Heart right ventricle (tissue), 16 donors: ENCODE data around the gene BAD. TPM values are rescaled to one million over a fixed set of nuclear protein-coding genes. Genes with fewer than 3 reads are reported as not detected.
A peak's percentile ranks its signal among the peaks of the same experiment; 100 is the strongest.

Source experiments
- ATAC-seq, 8 donors: fragments of 200-7000 bp; cut with Tn5 transposase; one replicate each; pipeline ENCODE4 v1.9.1; 2020; ENCODE audit warnings: mild to moderate bottlenecking in 8 of 8, moderate library complexity in 8 of 8, moderate number of reproducible peaks in 1 of 8
- DNase-seq, 2 donors: peaks; one replicate each; pipeline ENCODE4 v3.0.0-alpha.2; 2020
- H3K27ac ChIP-seq, 10 donors: fragments of 200-600 bp; sonication (generic) in 2 of 10; one replicate each; pipeline versions ENCODE4 v1.5.0 to v1.8.0; 2020 to 2022; ENCODE audit warnings: mild to moderate bottlenecking in 3 of 10
- H3K27me3 ChIP-seq, 7 donors: fragments of 200-600 bp; one replicate each; pipeline ENCODE4 v1.8.0; 2021 to 2022; ENCODE audit warnings: mild to moderate bottlenecking in 2 of 7
- H3K36me3 ChIP-seq, 9 donors: fragments of 200-600 bp; sonication (generic) in 1 of 9; one replicate each; pipeline versions ENCODE4 v1.5.0 to v1.8.0; 2020 to 2022; ENCODE audit warnings: mild to moderate bottlenecking in 2 of 9
- H3K4me1 ChIP-seq, 9 donors: fragments of 200-600 bp; sonication (generic) in 1 of 9; one replicate each; pipeline versions ENCODE4 v1.5.0 to v1.8.0; 2020 to 2022; ENCODE audit warnings: mild to moderate bottlenecking in 4 of 9
- H3K4me3 ChIP-seq, 10 donors: fragments of 200-600 bp; sonication (generic) in 2 of 10; one replicate each; pipeline versions ENCODE4 v1.5.0 to v1.8.0; 2020 to 2022; ENCODE audit warnings: mild to moderate bottlenecking in 7 of 10, moderate library complexity in 2 of 10
- H3K9me3 ChIP-seq, 11 donors: fragments of 200-600 bp in 10 of 11; sonication (generic) in 2 of 11; one replicate each; pipeline versions ENCODE4 v1.5.0 to v1.8.0; 2013 to 2022; ENCODE audit warnings: mild to moderate bottlenecking in 2 of 11, control low read depth in 1 of 11, moderate library complexity in 1 of 11
- CTCF ChIP-seq, 9 donors: fragments of 200-600 bp; sonication (generic) in 2 of 9; IDR thresholded peaks; one replicate each; pipeline versions ENCODE4 v1.5.0 to v1.8.0; 2021 to 2022; ENCODE audit warnings: antibody characterized with exemption in 9 of 9, mild to moderate bottlenecking in 5 of 9, moderate library complexity in 1 of 9
- WGBS, 2 donors: extraction: QIAGEN DNeasy Blood & Tissue Kit; methylation state at CpG; one replicate each; pipeline ENCODE4 v1.1.7; 2013; ENCODE audit warnings: inconsistent platforms in 1 of 2; 5-methylcytosine and 5-hydroxymethylcytosine counted together
- intact Hi-C, 10 donors: fragments of 100-400 bp; cut with DNase I; formaldehyde crosslinking; loops; one replicate each; pipeline versions ENCODE4 v1.11.1 to v1.14.2; 2022
- polyA plus RNA-seq, 2 donors: library from polyadenylated mRNA; stranded (reverse); fragments of 200-250 nt; gene quantifications; one replicate each; pipeline ENCODE4 v1.2.3, GENCODE V29; 2013
- total RNA-seq, 10 donors: library from RNA; stranded (reverse); fragmentation: NEBNext Ultra II Directional in 3 of 10; extraction: Animal tissue kit (Norgen Biotek cat#: 25700) in 3 of 10; gene quantifications; one replicate each; pipeline versions ENCODE4 v1.2.1 to v1.2.4, GENCODE V29; 2021 to 2023
- donor health status: Arrhythmogenic right ventricular cardiomyopathy.
- donor health status: ischemic (EF 13 %, LVEDD 7.1; RV severe dilation, severe dysfunction).
- donor health status: healthy with polysubstance abuse.
- donor health status: DM: no; HTN: yes; CAD: no.
- donor health status: DM: no; HTN: no; CAD: no.
- donor health status: ischemic (EF 25% LVEDD 6.9; RV normal size, moderate dysfunction).
- donor health status: ischemic (EF 25% LVEDD 5.7; RV mildly dilated, moderate dysfunction).
- donor health status: healthy.
- donor health status: DM: yes; HTN: yes; CAD: no.
- donor health status: Ischemic cardiomyopathy.
- donor health status: ischemic (EF 35%, LVEDD 5.7; RV mildly dilated, moderate dysfunction).
- donor health status: nonischemic (EF 11% LVEDD 7.7; RV severe dilation, severe dysfunction).
- donor health status: DM: yes; HTN: yes; CAD: no.
- donor health status: PGD.
- donor health status: ischemic (EF 29% LVEDD 5.4; RV normal size, mild dysfunction).
- donor health status: nonischemic (EF 23%, LVEDD 6.1; RV moderate dilation, normal function).

The BAD gene
- total and polyA plus RNA-seq, 12 donors = 40.7 to 106 (median 58.9) TPM

- TF ChIP-seq CTCF (IDR thresholded peaks at IDR 0.05) = no peak
- H3K27ac ChIP-seq = peak overlapping the region in 6 of 10 donors; percentile 11 to 85 (median 66)
- DNase-seq (no peak), ATAC-seq (no peak)
- H3K36me3 ChIP-seq = peaks cover 0 to 14% (median 2%) of the 10 kb centered on the region in 9 donors
- 22 to 25% methylated on average over 13 of the region's 13 CpGs for WGBS, 2 donors
- no peaks in the 10 kb centered on the region for H3K9me3 ChIP-seq
- H3K4me3 ChIP-seq = peak overlapping the region in 9 of 10 donors; percentile 72 to 93 (median 84)
- intact Hi-C loops = loop anchor here in 3 of 10 donors (1.0 to 5.0 kb wide), 4 partner anchors 16 to 52 kb away; partner anchors contain the start of gene CATSPERZ (in 1 of the 3)
- H3K27me3 ChIP-seq = no peaks in the 10 kb centered on the region
- peaks cover 9 to 55% (median 46%) of the 10 kb centered on the region in 9 donors for H3K4me1 ChIP-seq
These were observed 34.0 kb downstream of the BAD start for GRCh38 chr11:64250415-64251015.

- Histone ChIP-seq H3K36me3 (peaks cover 0 to 9% (median 0%) of the 10 kb centered on the region in 9 donors), H3K27ac (no peak overlapping the region), H3K4me3 (no peak overlapping the region), H3K4me1 (peaks cover 9 to 62% (median 54%) of the 10 kb centered on the region in 9 donors), H3K27me3 (no peaks in the 10 kb centered on the region), H3K9me3 (no peaks in the 10 kb centered on the region)
- 90 to 92% methylated on average over 8 of the region's 8 CpGs for WGBS, 2 donors
- intact Hi-C loops = loop anchor here in 3 of 10 donors (2.0 to 5.0 kb wide), 3 partner anchors 17 to 53 kb away; partner anchors contain the start of gene CATSPERZ (in 2 of the 3)
- no peak for ATAC-seq
- DNase-seq = no peak
- TF ChIP-seq CTCF (IDR thresholded peaks at IDR 0.05) = no peak
These were observed 34.7 kb downstream of the BAD start for GRCh38 chr11:64249563-64250414.

- ATAC-seq = no peak
- no peak overlapping the region for H3K27ac ChIP-seq
- intact Hi-C loops = loop anchor here in 1 of 10 donors (5.0 kb wide), 1 partner anchor 53 kb away; the partner anchor contains the start of gene CATSPERZ
- WGBS, 2 donors = 93 to 100% methylated on average over 4 of the region's 4 CpGs
- no peaks in the 10 kb centered on the region for H3K27me3 ChIP-seq
- DNase-seq = peak in 1 of 2 donors; percentile 11
- H3K4me1 ChIP-seq = peaks cover 9 to 62% (median 53%) of the 10 kb centered on the region in 9 donors
- H3K4me3 ChIP-seq = no peak overlapping the region
- no peaks in the 10 kb centered on the region for H3K9me3 ChIP-seq
- peaks cover 0 to 8% (median 0%) of the 10 kb centered on the region in 9 donors for H3K36me3 ChIP-seq
- TF ChIP-seq CTCF (IDR thresholded peaks at IDR 0.05) = no peak
These were observed 35.4 kb downstream of the BAD start for GRCh38 chr11:64249038-64249437.

GRCh38 chr11:64248578-64248977, 35.9 kb downstream of the BAD start:
- H3K4me1 ChIP-seq = peaks cover 9 to 57% (median 49%) of the 10 kb centered on the region in 9 donors

More at GRCh38 chr11:64248578-64248977, 35.9 kb downstream of the BAD start:
- intact Hi-C loops = loop anchor here in 1 of 10 donors (5.0 kb wide), 1 partner anchor 54 kb away; the partner anchor contains the start of gene CATSPERZ
- no peak for TF ChIP-seq CTCF (IDR thresholded peaks at IDR 0.05)
- Histone ChIP-seq H3K9me3 (no peaks in the 10 kb centered on the region), H3K27me3 (no peaks in the 10 kb centered on the region), H3K36me3 (peaks cover 0 to 13% (median 0%) of the 10 kb centered on the region in 9 donors), H3K4me3 (no peak overlapping the region), H3K27ac (no peak overlapping the region)
- ATAC-seq (no peak), DNase-seq (no peak)
- 80 to 88% methylated on average over 7 of the region's 7 CpGs for WGBS, 2 donors
